GM12878 (cell line): ENCODE data around the gene NCAM1. TPM values are rescaled to one million over a fixed set of nuclear protein-coding genes. Genes with fewer than 3 reads are reported as not detected.

Experiments
- ATAC-seq: fragments of 200-7000 bp; cut with Tn5 transposase; 3 replicates; pipeline ENCODE4 v1.9.1; 2020; ENCODE audit warnings: mild to moderate bottlenecking, moderate library complexity
- BruUV-seq: library from RNA; stranded (reverse); fragments of 400-500 nt; replicated peaks from 2 replicates; lab custom pipeline; 2021; lab: Mats Ljungman, UMichigan
- CTCF ChIA-PET: fragments of 300-600 bp; sonication (Branson Sonifier 250); formaldehyde crosslinking; extraction: SDS; loops from one replicate; lab custom pipeline; 2021; ENCODE audit warnings: inconsistent platforms; lab: Yijun Ruan, JAX
- POLR2A ChIA-PET: fragments of 350-600 bp; formaldehyde crosslinking; extraction: SDS; loops from one replicate; lab custom pipeline; 2021; ENCODE audit warnings: inconsistent platforms; lab: Charles Lee
- RAD21 ChIA-PET: fragments of 300-600 bp; sonication (Branson Sonifier 250); formaldehyde crosslinking; loops from one replicate; lab custom pipeline; 2023; ENCODE audit warnings: antibody characterized with exemption; ENCODE audit not compliant: unreplicated experiment; lab: Charles Lee
- SMC1A ChIA-PET: fragments of 300-600 bp; sonication (Branson Sonifier 250); formaldehyde crosslinking; loops from one replicate; lab custom pipeline; 2023; ENCODE audit not compliant: unreplicated experiment, uncharacterized antibody; lab: Charles Lee
- DNase-seq: peaks from one replicate; pipeline ENCODE4 v3.0.0-alpha.2; 2011; ENCODE audit warnings: low read depth, low spot score
- FAIRE-seq: peaks from 3 replicates; lab custom pipeline; 2011; peaks lifted over from hg19 to GRCh38; lab: Jason Lieb, UNC
- H2AFZ ChIP-seq: 2 replicates; pipeline ENCODE4 v1.6.0; 2011; ENCODE audit warnings: low read depth, low read length, control low read depth; ENCODE audit not compliant: control insufficient read depth
- H3K27ac ChIP-seq: 2 replicates; pipeline ENCODE4 v1.5.1; 2011; ENCODE audit warnings: control low read depth; ENCODE audit not compliant: control insufficient read depth, insufficient read depth
- H3K27me3 ChIP-seq, 2 experiments: replicated peaks in 1 of 2; 2 replicates each; pipeline versions ENCODE4 v1.6.0 to v1.6.1; 2011; ENCODE audit warnings: low read length in 1 of 2; ENCODE audit not compliant: control insufficient read depth in 2 of 2, insufficient read depth in 2 of 2
- H3K36me3 ChIP-seq, 2 experiments: 2 replicates each; pipeline ENCODE4 v1.5.1; 2011; ENCODE audit warnings: low read length in 1 of 2; ENCODE audit not compliant: control insufficient read depth in 2 of 2, insufficient read depth in 2 of 2
- H3K4me1 ChIP-seq: 2 replicates; pipeline ENCODE4 v1.6.1; 2011; ENCODE audit warnings: mild to moderate bottlenecking, low read length, moderate library complexity, mixed read lengths; ENCODE audit not compliant: control insufficient read depth, insufficient read depth
- H3K4me2 ChIP-seq: 2 replicates; pipeline ENCODE4 v1.6.0; 2011; ENCODE audit warnings: control low read depth; ENCODE audit not compliant: control insufficient read depth, insufficient read depth
- H3K4me3 ChIP-seq: fragments of 200-600 bp; sonication (generic); 2 replicates; pipeline ENCODE4 v1.5.1; 2016
- H3K79me2 ChIP-seq: 2 replicates; pipeline ENCODE4 v1.6.0; 2011; ENCODE audit warnings: low read length; ENCODE audit not compliant: control insufficient read depth, insufficient read depth
- H3K9ac ChIP-seq: 2 replicates; pipeline ENCODE4 v1.8.0; 2011; ENCODE audit warnings: low read length, control low read depth, mixed read lengths; ENCODE audit not compliant: control insufficient read depth, insufficient read depth
- H3K9me3 ChIP-seq: replicated peaks from 3 replicates; pipeline ENCODE4 v1.5.1; 2011; ENCODE audit warnings: mild to moderate bottlenecking, low read length; ENCODE audit not compliant: control insufficient read depth, insufficient read depth
- H4K20me1 ChIP-seq: 2 replicates; pipeline ENCODE4 v1.6.0; 2011; ENCODE audit not compliant: control insufficient read depth, insufficient read depth
- CBFB ChIP-seq: IDR thresholded peaks from 2 replicates; pipeline ENCODE4 v1.6.1; 2016; ENCODE audit warnings: antibody characterized with exemption, low read depth
- EZH2 ChIP-seq: IDR thresholded peaks from 2 replicates; pipeline ENCODE4 v1.6.1; 2012; ENCODE audit warnings: low read depth, mild to moderate bottlenecking, control low read depth, inconsistent platforms, low read length, borderline replicate concordance; ENCODE audit not compliant: control insufficient read depth
- HCFC1 ChIP-seq: fragments of 150-350 bp; IDR thresholded peaks from 2 replicates; pipeline ENCODE4 v1.6.1; 2014; ENCODE audit warnings: low read length
- PAX8 ChIP-seq: fragments of 450-650 bp; IDR thresholded peaks from 2 replicates; pipeline ENCODE4 v1.6.1; 2017; ENCODE audit warnings: mild to moderate bottlenecking, moderate library complexity
- REST ChIP-seq: IDR thresholded peaks from 2 replicates; pipeline ENCODE4 v1.6.1; 2012; ENCODE audit warnings: mild to moderate bottlenecking, low read depth, low read length
- TCF7 ChIP-seq: IDR thresholded peaks from 2 replicates; pipeline ENCODE4 v1.6.1; 2014; ENCODE audit warnings: antibody characterized with exemption, borderline replicate concordance
- WGBS: methylation state at CpG from one replicate; pipeline ENCODE4 v1.1.6; 2016; ENCODE audit warnings: low lambda C conversion rate; ENCODE audit not compliant: insufficient replicate concordance, insufficient coverage; ENCODE audit errors: missing lambda C conversion rate; 5-methylcytosine and 5-hydroxymethylcytosine counted together
- in situ Hi-C: fragments of 300-500 bp; cut with MboI; formaldehyde crosslinking; loops from 9 replicates; pipeline ENCODE4 v1.14.3; 2018; ENCODE audit warnings: mixed read lengths
- intact Hi-C: fragments of 100-400 bp; cut with micrococcal nuclease; formaldehyde crosslinking; loops from one replicate; pipeline ENCODE4 v1.14.2; 2022; ENCODE audit not compliant: unreplicated experiment
- polyA plus RNA-seq, 11 experiments: library from polyadenylated mRNA; depleted of rRNA in 4 of 11; unstranded in 6 of 11; stranded (reverse) in 5 of 11; fragments of >200 nt; fragmentation: Nextera tagmentation in 4 of 11; fragmentation: Illumina TruSeq in 1 of 11; extraction: Ambion mirVana in 4 of 11; extraction: Trizol in 1 of 11; gene quantifications; 1 replicate in 1 of 11; 2 replicates in 10 of 11; pipeline versions ENCODE4 v1.2.1 to v1.2.3, GENCODE V29; 2011 to 2016; ENCODE audit warnings: inconsistent platforms in 2 of 11, missing spikeins in 2 of 11, low read depth in 1 of 11
- total RNA-seq, 4 experiments: library from RNA; depleted of rRNA in 3 of 4; stranded (reverse); fragments of >200 nt in 3 of 4; fragmentation: Illumina TruSeq in 1 of 4; extraction: Trizol in 1 of 4; gene quantifications; 2 replicates each; pipeline versions ENCODE4 v1.2.1 to v1.2.3, GENCODE V29; 2013 to 2021
- TF ChIP-seq, protein P1 (sequence below): IDR thresholded peaks from 2 replicates; pipeline ENCODE4 v1.6.1; 2012; ENCODE audit warnings: low read depth, low read length, improper control_type of control experiment

NCAM1 gene
- total and polyA plus RNA-seq, 10 of the 15 experiments (the other 5 are each of a cell fraction or from before 2014, with no cell fraction given): 0.10 to 0.23 (median 0.11) TPM; not detected in 7

- RAD21 ChIA-PET: no interaction called here
- no peaks in the 10 kb centered on the region for H3K9me3 ChIP-seq
- intact Hi-C loops: no loop called here
- in situ Hi-C loops: no loop called here
- H3K9ac ChIP-seq: no peak overlapping the region
- no peak overlapping the region for H2AFZ ChIP-seq
- no peaks in the 10 kb centered on the region for H3K4me1 ChIP-seq
- CTCF ChIA-PET: no interaction called here
- WGBS: 40% methylated on average over 2 of the region's 2 CpGs
- H3K4me3 ChIP-seq: no peak overlapping the region
- ATAC-seq (no peak), FAIRE-seq (no peak)
- no peaks in the 10 kb centered on the region for H3K79me2 ChIP-seq
- peaks cover 2 to 4% of the 10 kb centered on the region in 2 experiments for H3K27me3 ChIP-seq
- POLR2A ChIA-PET: no interaction called here
- no peaks in the 10 kb centered on the region for H3K36me3 ChIP-seq
- no peak overlapping the region for H3K4me2 ChIP-seq
- no peak for TF ChIP-seq EZH2
- TF ChIP-seq PAX8: no peak
- no peak for TF ChIP-seq REST
- TF ChIP-seq HCFC1: no peak
- TF ChIP-seq CBFB: no peak
- no peak for TF ChIP-seq TCF7
- TF ChIP-seq, protein P1, sequence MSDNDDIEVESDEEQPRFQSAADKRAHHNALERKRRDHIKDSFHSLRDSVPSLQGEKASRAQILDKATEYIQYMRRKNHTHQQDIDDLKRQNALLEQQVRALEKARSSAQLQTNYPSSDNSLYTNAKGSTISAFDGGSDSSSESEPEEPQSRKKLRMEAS: no peak
- TF ChIP-seq, all 136 proteins: peak for 0
- DNase-seq: no peak
- no peaks in the 10 kb centered on the region for H4K20me1 ChIP-seq
- no TSS peak for BruUV-seq
- SMC1A ChIA-PET: no interaction called here
- no peak overlapping the region for H3K27ac ChIP-seq
Measured at GRCh38 chr11:113269096-113269495, 307.9 kb downstream of the NCAM1 start.
